ENCODE results near the gene HOXA4. TPM values are rescaled to one million over a fixed set of nuclear protein-coding genes. Genes with fewer than 3 reads are reported as not detected.
A peak's percentile ranks its signal among the peaks of the same experiment; 100 is the strongest.

HOXA4 gene
- total and polyA plus RNA-seq, 10 of the 15 experiments (the other 5 are each of a cell fraction or from before 2014, with no cell fraction given): 0.07 TPM; not detected in 9

DNA sequence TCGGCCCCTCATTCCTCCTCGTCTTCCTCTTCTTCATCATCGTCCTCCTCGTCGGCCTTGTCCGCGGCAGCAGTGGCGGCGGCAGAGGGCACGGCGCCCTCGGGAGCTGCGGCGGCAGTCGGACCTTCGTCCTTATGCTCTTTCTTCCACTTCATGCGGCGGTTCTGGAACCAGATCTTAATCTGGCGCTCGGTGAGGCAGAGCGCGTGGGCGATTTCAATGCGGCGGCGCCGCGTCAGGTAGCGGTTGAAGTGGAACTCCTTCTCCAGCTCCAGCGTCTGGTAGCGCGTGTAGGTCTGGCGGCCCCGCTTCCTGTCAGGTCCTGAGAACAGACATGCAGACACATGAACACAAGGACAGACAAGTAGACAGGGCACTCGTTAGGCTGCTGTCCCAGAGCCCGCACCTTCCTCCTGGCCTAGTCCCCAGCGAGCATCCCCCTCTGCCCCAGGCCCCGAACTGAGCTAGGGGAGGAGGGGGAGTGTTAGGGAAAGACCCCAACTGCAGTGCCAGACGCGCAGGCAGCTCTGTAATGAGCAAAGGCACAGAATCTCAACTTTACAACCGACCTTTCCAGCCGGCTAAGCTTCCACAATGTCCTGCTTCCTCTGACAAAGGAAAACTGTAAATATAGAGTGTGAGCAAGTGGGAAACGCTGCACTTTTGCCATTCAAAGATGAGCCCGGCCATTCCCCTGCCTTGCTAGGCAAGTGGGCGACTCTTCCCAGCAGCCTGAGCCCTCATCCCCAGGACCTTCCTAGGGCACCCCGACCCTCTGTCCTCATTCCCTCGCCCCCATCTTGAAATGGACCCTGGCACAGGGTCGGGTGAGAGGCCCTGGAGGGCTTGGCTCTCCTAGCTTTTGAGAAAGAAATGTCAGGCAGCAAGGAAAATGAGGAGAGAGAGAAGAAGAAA is 24.6 kb upstream of the HOXA4 start:
- no peak overlapping the region for H3K4me2 ChIP-seq (ENCODE audit: control insufficient read depth, insufficient read depth)
- POLR2A ChIA-PET: no interaction called here
- FAIRE-seq (no peak), ATAC-seq (no peak), DNase-seq (ENCODE audit: low read depth, low spot score) (no peak)
- H3K36me3 ChIP-seq (ENCODE audit: control insufficient read depth in 2 of 2, insufficient read depth in 2 of 2, low read length in 1 of 2): no peaks in the 10 kb centered on the region
- intact Hi-C loops (cut with micrococcal nuclease; ENCODE audit: unreplicated experiment): no loop called here
- no peak overlapping the region for H2AFZ ChIP-seq (ENCODE audit: control insufficient read depth, low read depth, low read length)
- H3K27me3 ChIP-seq (replicated peaks in 1 of 2; ENCODE audit: control insufficient read depth in 2 of 2, insufficient read depth in 2 of 2, low read length in 1 of 2): peaks cover 22 to 61% of the 10 kb centered on the region in 2 experiments
- no peaks in the 10 kb centered on the region for H3K79me2 ChIP-seq (ENCODE audit: control insufficient read depth, insufficient read depth, low read length)
- no peaks in the 10 kb centered on the region; the same call in 2 of the 3 replicates for H3K9me3 ChIP-seq (replicated peaks; ENCODE audit: control insufficient read depth, insufficient read depth, low read length)
- H3K9ac ChIP-seq (ENCODE audit: control insufficient read depth, insufficient read depth, low read length): no peak overlapping the region
- H3K27ac ChIP-seq (ENCODE audit: control insufficient read depth, insufficient read depth): no peak overlapping the region
- in situ Hi-C loops (cut with MboI): loop anchor here (5.0 to 25.0 kb wide), 3 partner anchors 788 to 1293 kb away; no protein-coding TSS in a partner anchor
- H4K20me1 ChIP-seq (ENCODE audit: control insufficient read depth, insufficient read depth): no peaks in the 10 kb centered on the region
- SMC1A ChIA-PET (ENCODE audit: uncharacterized antibody, unreplicated experiment): interaction anchor here (0.6 kb wide), 1 partner anchor 301 kb away, joined by 3 read pairs; no protein-coding TSS in a partner anchor
- WGBS (ENCODE audit: insufficient coverage, insufficient replicate concordance, low lambda C conversion rate, missing lambda C conversion rate): 3% methylated on average over 48 of the region's 48 CpGs
- H3K4me1 ChIP-seq (ENCODE audit: control insufficient read depth, insufficient read depth, low read length): no peaks in the 10 kb centered on the region; the same call in 1 of the 2 replicates
- H3K4me3 ChIP-seq: no peak overlapping the region
- no TSS peak for BruUV-seq (replicated peaks)
- TF ChIP-seq SUZ12 (IDR thresholded peaks at IDR 0.05; ENCODE audit: unreplicated experiment) (peak; percentile 68), KAT2A (conservative IDR thresholded peaks at IDR 0.05; ENCODE audit: control insufficient read depth, low read depth, low read length) (no peak)
- CTCF ChIA-PET: interaction anchor here (0.6 to 1.2 kb wide), 4 partner anchors 465 to 770 kb away, joined by 3 to 4 read pairs (median 3); no protein-coding TSS in a partner anchor
- RAD21 ChIA-PET (ENCODE audit: unreplicated experiment): no interaction called here

DNA sequence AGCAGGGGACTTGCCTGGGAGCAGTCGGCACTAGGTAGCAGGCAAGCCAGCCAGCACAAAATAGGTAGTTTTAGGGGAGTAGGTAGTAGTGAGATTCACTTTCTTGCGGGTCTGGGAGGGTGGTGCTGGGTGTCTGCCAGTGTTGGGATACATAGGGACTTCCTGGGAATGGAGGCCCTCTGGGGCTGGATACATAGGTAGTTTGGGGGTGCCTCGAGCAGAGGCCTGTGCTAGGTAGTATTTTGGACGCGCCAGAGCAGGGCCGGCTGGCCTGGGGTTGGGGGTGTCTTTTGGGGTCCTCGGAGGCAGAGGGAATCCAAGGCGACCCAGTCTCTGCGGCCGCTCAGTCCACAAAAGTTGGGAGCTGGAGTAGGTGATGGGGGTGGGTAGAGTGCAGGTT is 23.8 kb upstream of the HOXA4 start:
- in situ Hi-C loops (cut with MboI) (loop anchor here (25.0 kb wide), 1 partner anchor 1067 kb away; no protein-coding TSS in a partner anchor), intact Hi-C loops (cut with micrococcal nuclease; ENCODE audit: unreplicated experiment) (no loop called here)
- no peak for FAIRE-seq
- no peaks in the 10 kb centered on the region for H4K20me1 ChIP-seq (ENCODE audit: control insufficient read depth, insufficient read depth)
- ChIA-PET SMC1A (ENCODE audit: uncharacterized antibody, unreplicated experiment) (no interaction called here), CTCF (interaction anchor here (0.8 to 1.2 kb wide), 3 partner anchors 465 to 771 kb away, joined by 3 to 4 read pairs (median 3); no protein-coding TSS in a partner anchor), POLR2A (no interaction called here), RAD21 (ENCODE audit: unreplicated experiment) (no interaction called here)
- no peak overlapping the region for H3K27ac ChIP-seq (ENCODE audit: control insufficient read depth, insufficient read depth)
- no peak overlapping the region for H3K9ac ChIP-seq (ENCODE audit: control insufficient read depth, insufficient read depth, low read length)
- 69% methylated on average over 10 of the region's 10 CpGs for WGBS (ENCODE audit: insufficient coverage, insufficient replicate concordance, low lambda C conversion rate, missing lambda C conversion rate)
- DNase-seq (ENCODE audit: low read depth, low spot score): no peak
- H3K27me3 ChIP-seq (replicated peaks in 1 of 2; ENCODE audit: control insufficient read depth in 2 of 2, insufficient read depth in 2 of 2, low read length in 1 of 2): peaks cover 22 to 58% of the 10 kb centered on the region in 2 experiments
- no peak overlapping the region for H3K4me2 ChIP-seq (ENCODE audit: control insufficient read depth, insufficient read depth)
- no peak for ATAC-seq
- H3K4me3 ChIP-seq: no peak overlapping the region
- H2AFZ ChIP-seq (ENCODE audit: control insufficient read depth, low read depth, low read length): no peak overlapping the region
- H3K79me2 ChIP-seq (ENCODE audit: control insufficient read depth, insufficient read depth, low read length): no peaks in the 10 kb centered on the region
- no peaks in the 10 kb centered on the region; the same call in 1 of the 2 replicates for H3K4me1 ChIP-seq (ENCODE audit: control insufficient read depth, insufficient read depth, low read length)
- no peaks in the 10 kb centered on the region for H3K36me3 ChIP-seq (ENCODE audit: control insufficient read depth in 2 of 2, insufficient read depth in 2 of 2, low read length in 1 of 2)
- no peaks in the 10 kb centered on the region; the same call in 2 of the 3 replicates for H3K9me3 ChIP-seq (replicated peaks; ENCODE audit: control insufficient read depth, insufficient read depth, low read length)
- no TSS peak for BruUV-seq (replicated peaks)
- TF ChIP-seq TAF1 (IDR thresholded peaks at IDR 0.05; ENCODE audit: borderline replicate concordance, low read depth, low read length) (no peak), NFYA (IDR thresholded peaks at IDR 0.05; ENCODE audit: borderline replicate concordance, low read depth, low read length) (no peak), POU2F2 (IDR thresholded peaks at IDR 0.05; ENCODE audit: borderline replicate concordance, low read depth, low read length) (no peak), PBX3 (IDR thresholded peaks at IDR 0.05; ENCODE audit: insufficient replicate concordance, low read depth, low read length) (no peak), HCFC1 (IDR thresholded peaks at IDR 0.05; ENCODE audit: low read length) (no peak)
- TF ChIP-seq, protein P1, sequence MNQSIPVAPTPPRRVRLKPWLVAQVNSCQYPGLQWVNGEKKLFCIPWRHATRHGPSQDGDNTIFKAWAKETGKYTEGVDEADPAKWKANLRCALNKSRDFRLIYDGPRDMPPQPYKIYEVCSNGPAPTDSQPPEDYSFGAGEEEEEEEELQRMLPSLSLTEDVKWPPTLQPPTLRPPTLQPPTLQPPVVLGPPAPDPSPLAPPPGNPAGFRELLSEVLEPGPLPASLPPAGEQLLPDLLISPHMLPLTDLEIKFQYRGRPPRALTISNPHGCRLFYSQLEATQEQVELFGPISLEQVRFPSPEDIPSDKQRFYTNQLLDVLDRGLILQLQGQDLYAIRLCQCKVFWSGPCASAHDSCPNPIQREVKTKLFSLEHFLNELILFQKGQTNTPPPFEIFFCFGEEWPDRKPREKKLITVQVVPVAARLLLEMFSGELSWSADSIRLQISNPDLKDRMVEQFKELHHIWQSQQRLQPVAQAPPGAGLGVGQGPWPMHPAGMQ (IDR thresholded peaks at IDR 0.05; ENCODE audit: borderline replicate concordance): no peak
